Kidney epithelial cell (primary cell): ENCODE measurements around the gene ULBP2. TPM values are rescaled to one million over a fixed set of nuclear protein-coding genes. Genes with fewer than 3 reads are reported as not detected.

Experiments used
- DNase-seq: peaks from one replicate; pipeline ENCODE4 v3.0.0-alpha.2; 2010; ENCODE audit warnings: low read depth
- H3K27me3 ChIP-seq: 2 replicates; pipeline ENCODE4 v1.6.0; 2011; ENCODE audit warnings: low read length; ENCODE audit not compliant: control insufficient read depth, insufficient read depth
- H3K36me3 ChIP-seq: 2 replicates; pipeline ENCODE4 v1.5.1; 2011; ENCODE audit warnings: low read length; ENCODE audit not compliant: control insufficient read depth, insufficient read depth
- H3K4me3 ChIP-seq: 2 replicates; pipeline ENCODE4 v1.5.1; 2011; ENCODE audit warnings: low read depth, mild to moderate bottlenecking, control low read depth, low read length
- total RNA-seq: library from RNA; depleted of rRNA; stranded (reverse); fragments of >200 nt; gene quantifications from 2 replicates; pipeline ENCODE4 v1.2.3, GENCODE V29; 2015
- TF ChIP-seq, protein P1 (sequence below): IDR thresholded peaks from 2 replicates; pipeline ENCODE4 v1.5.1; 2011; ENCODE audit warnings: mild to moderate bottlenecking, moderate library complexity, low read length, control low read depth, inconsistent platforms; ENCODE audit not compliant: insufficient read depth, poor library complexity, severe bottlenecking

ULBP2 gene, protein sequence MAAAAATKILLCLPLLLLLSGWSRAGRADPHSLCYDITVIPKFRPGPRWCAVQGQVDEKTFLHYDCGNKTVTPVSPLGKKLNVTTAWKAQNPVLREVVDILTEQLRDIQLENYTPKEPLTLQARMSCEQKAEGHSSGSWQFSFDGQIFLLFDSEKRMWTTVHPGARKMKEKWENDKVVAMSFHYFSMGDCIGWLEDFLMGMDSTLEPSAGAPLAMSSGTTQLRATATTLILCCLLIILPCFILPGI
- 3.5 and 6.1 TPM in 2 replicates for total RNA-seq

DNA sequence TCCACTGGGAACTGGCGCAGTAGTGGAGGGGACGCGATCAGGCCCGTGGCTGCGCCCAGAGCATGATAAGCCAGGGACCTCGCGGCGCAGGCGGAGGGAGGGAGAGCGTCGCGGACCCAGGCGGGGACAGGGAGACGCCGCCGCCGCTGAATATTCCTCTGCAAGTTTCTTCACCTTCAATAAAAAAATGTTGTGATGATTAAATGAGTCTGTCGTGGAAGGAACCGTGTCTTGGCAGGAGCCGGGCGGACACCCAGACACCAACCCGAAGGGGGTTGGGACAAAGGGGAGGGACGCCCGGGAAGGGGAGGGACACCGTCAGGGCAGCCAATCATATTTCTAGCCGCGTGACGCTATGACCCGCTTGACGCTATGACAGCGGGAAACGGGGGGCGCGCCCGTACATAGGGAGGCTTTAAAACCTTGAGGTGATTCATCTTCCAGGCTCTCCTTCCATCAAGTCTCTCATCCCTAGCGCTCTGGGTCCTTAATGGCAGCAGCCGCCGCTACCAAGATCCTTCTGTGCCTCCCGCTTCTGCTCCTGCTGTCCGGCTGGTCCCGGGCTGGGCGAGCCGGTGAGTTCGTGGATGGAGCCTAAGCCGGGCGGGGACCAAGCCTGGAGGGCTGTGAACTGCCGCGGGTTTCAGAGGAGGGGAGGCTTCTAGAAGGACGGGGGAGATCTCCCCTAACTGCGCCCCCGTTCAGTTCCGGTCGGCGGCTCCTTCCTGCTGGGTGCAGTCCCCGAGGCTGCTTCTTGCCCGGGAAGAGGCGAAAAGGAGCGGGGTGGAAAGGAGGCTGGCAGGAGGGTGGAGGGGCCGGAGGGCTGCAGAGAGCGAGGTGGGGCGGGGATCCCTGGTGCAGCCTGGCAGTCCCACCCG is at the start of gene ULBP2:
Gene ULBP2, plus strand, starts transcription at position 432 of the 878 bp plus-strand sequence. Its CDS starts 59 bp downstream, at position 491.
- no peaks in the 10 kb centered on the region for H3K36me3 ChIP-seq
- TF ChIP-seq, protein P1, sequence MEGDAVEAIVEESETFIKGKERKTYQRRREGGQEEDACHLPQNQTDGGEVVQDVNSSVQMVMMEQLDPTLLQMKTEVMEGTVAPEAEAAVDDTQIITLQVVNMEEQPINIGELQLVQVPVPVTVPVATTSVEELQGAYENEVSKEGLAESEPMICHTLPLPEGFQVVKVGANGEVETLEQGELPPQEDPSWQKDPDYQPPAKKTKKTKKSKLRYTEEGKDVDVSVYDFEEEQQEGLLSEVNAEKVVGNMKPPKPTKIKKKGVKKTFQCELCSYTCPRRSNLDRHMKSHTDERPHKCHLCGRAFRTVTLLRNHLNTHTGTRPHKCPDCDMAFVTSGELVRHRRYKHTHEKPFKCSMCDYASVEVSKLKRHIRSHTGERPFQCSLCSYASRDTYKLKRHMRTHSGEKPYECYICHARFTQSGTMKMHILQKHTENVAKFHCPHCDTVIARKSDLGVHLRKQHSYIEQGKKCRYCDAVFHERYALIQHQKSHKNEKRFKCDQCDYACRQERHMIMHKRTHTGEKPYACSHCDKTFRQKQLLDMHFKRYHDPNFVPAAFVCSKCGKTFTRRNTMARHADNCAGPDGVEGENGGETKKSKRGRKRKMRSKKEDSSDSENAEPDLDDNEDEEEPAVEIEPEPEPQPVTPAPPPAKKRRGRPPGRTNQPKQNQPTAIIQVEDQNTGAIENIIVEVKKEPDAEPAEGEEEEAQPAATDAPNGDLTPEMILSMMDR, result no peak
- peak within 1 kb of the TSS; percentile 51 for H3K4me3 ChIP-seq
- peak; percentile 87 for DNase-seq
- H3K27me3 ChIP-seq, result peaks cover 37% of the 10 kb centered on the region

DNA sequence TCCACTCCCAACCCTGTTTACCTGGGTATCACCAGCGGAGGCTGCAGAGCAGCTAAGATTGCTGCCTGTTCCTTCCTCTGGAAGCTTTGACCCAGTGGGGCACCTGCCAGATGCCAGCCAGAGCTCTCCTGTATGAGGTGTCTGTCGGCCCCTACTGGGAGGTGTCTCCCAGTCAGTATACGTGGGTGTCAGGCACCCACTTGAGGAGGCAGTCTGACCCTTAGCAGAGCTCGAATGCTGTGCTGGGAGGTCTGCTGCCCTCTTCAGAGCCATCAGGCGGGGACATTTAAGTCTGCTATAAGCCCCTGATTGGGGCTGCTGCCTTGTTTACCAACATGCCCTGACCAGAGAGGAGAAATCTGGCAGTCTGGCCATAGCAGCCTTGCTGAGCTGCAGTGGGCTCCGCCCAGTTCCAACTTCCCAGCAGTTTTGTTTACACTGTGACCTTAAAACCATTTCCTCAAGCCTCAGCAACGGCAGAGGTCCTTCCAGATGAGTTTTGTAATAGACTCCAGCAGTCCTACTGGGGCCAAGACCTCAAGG is 46.7 kb upstream of the ULBP2 start:
- TF ChIP-seq, protein P1, result no peak
- H3K27me3 ChIP-seq, result no peaks in the 10 kb centered on the region
- no peak for DNase-seq
- no peak overlapping the region for H3K4me3 ChIP-seq
- no peaks in the 10 kb centered on the region for H3K36me3 ChIP-seq

DNA sequence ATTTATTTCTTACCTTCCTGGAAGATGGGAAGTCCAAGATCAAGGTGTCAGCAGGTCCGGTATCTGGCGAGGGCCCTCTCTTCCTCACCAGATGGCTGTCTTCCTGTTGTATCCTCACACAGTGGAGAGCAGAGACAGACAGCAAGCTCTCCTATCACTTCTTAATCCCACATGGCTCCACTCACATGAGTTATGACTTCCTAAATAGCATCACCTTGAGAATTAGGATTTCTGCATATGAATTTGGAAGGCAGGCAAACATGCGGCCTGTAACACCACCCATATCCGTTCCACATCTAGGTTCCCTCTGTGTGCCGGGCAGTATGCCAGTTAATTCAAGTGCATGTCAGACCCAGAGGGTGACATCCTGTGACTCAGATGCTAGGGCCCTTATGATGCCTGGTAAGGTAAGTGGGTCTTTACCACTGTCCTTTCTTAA is 46.0 kb upstream of the ULBP2 start:
- no peaks in the 10 kb centered on the region for H3K27me3 ChIP-seq
- no peak for DNase-seq
- H3K4me3 ChIP-seq, result no peak overlapping the region
- H3K36me3 ChIP-seq, result no peaks in the 10 kb centered on the region
- TF ChIP-seq, protein P1, result no peak

DNA sequence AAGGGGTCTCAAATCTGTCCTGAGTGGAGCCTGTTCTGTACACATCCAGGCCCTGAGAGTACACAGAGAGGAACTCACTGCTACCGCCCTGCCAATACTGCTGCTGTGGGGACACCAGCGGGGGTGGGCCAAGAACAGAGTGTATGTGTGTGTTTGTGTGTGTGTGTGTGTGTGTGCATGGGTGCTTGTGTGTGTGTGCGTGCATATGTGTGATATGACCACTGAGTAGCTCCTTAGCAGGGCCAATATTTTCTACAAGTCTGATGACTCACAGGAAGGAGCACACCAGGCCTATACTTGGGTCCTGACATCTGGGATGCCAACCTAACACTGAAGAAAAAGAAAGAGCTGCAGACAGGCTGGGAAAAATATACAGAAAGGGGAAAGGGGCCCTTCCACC is 45.3 kb upstream of the ULBP2 start:
- no peaks in the 10 kb centered on the region for H3K36me3 ChIP-seq
- H3K4me3 ChIP-seq, result no peak overlapping the region
- no peaks in the 10 kb centered on the region for H3K27me3 ChIP-seq
- no peak for DNase-seq
- TF ChIP-seq, protein P1, result no peak

DNA sequence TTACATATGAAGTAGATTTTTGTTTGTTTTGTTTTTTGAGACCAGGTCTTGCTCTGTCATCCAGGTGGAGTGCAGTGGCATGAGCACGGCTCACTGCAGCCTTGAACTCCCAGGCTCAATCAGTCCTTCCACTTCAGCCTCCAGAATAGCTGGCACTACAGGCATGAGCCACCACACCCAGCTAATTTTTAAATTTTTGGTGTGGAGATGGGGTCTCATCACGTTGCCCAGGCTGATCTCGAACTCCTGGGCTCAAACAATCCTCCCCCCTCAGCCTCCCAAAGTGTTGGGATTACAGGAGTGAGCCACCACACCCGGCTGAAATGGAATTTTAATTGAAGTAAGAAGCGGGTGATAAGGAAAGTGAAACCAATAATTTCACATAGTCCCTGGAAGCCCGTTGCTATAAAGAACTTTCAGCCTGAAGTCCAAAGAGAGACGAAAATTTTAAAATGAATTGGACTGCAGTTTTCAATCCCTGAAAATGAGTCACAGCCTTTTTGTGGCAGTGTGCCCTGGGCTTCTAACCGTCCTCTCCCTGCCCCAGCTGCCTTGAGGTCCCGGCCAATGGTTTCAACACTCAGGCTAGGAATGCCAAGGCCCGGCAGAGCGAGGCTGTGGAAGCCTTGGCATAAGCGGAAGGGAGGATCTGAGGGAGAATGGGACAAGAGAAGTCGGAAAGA is 44.7 kb upstream of the ULBP2 start:
- Histone ChIP-seq H3K4me3 (no peak overlapping the region), H3K27me3 (no peaks in the 10 kb centered on the region), H3K36me3 (no peaks in the 10 kb centered on the region)
- DNase-seq, result no peak
- TF ChIP-seq, protein P1, result no peak
